Neural cell (in vitro differentiated cells): ENCODE data around the gene TNF.

Source experiments
- EZH2 ChIP-seq: fragments of 200-600, 300-800 bp; shearing (Covaris generic), sonication (generic); IDR thresholded peaks from 2 replicates; pipeline ENCODE4 v1.6.1; 2014; ENCODE audit warnings: antibody characterized with exemption, low read length, borderline replicate concordance, mild to moderate bottlenecking; ENCODE audit not compliant: insufficient read depth, poor library complexity, severe bottlenecking
- POLR2AphosphoS5 ChIP-seq: IDR thresholded peaks from 2 replicates; pipeline ENCODE4 v1.6.1; 2012
- TF ChIP-seq, protein P1 (sequence below): fragments of 450-650 bp; IDR thresholded peaks from 2 replicates; pipeline ENCODE4 v1.5.1; 2014; ENCODE audit warnings: antibody characterized with exemption, mild to moderate bottlenecking, moderate library complexity; ENCODE audit not compliant: poor library complexity, severe bottlenecking

DNA sequence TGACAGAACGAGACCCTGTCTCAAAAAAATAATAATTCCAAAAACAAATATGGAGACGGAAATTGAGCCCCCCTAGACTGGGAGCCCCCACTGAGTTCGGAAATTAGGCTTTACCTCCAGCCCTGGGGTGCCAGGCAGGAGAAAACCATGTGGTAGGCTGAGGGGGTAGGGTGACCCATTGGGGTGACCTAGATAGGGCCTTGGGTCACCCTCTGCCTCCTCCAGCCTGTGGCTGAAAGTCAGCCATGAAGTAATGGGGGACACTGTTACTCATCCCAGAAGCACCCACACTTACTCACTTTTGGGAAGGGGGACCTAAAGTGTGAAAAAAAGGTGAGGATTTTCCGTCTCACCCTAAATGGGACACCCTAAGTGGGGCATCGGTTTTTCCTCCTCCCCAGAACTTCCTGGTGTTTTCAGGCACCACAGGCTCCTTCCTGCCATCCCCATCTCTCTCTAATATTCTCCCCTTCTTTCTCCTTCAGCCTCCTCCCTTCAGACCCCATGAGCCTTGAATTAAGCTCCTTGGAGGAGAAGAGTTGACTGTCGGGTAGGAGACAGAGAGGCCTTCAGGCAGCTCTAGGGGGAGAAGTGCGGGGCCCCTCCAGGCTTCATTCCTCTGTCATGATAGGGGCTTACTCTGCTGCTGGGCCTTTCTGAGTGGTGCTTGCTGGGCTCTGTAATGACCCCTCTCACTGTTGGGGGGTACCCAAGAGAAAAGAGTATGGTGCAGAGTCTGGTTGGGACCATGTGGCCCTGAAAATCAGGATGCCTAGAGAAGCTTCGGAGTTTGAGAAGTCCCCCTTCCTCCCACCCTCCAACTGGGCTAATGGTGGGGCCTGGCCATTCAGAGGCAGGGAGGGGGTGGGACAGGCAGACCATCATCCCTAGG is 4.4 kb downstream of the TNF start:
- TF ChIP-seq, protein P1, sequence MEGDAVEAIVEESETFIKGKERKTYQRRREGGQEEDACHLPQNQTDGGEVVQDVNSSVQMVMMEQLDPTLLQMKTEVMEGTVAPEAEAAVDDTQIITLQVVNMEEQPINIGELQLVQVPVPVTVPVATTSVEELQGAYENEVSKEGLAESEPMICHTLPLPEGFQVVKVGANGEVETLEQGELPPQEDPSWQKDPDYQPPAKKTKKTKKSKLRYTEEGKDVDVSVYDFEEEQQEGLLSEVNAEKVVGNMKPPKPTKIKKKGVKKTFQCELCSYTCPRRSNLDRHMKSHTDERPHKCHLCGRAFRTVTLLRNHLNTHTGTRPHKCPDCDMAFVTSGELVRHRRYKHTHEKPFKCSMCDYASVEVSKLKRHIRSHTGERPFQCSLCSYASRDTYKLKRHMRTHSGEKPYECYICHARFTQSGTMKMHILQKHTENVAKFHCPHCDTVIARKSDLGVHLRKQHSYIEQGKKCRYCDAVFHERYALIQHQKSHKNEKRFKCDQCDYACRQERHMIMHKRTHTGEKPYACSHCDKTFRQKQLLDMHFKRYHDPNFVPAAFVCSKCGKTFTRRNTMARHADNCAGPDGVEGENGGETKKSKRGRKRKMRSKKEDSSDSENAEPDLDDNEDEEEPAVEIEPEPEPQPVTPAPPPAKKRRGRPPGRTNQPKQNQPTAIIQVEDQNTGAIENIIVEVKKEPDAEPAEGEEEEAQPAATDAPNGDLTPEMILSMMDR = no peak
- TF ChIP-seq EZH2 (no peak), POLR2AphosphoS5 (no peak)
